GM21390 (cell line): ENCODE results near the gene OCEL1.
"Not testable (repeated sequence)": the region's sequence is repeated elsewhere in the genome, so short reads cannot be mapped to it uniquely, and the experiment has no call there.

Experiments used
- ATAC-seq: cut with Tn5 transposase; IDR thresholded peaks from one replicate; pipeline ENCODE4 v1.9.1; 2021; ENCODE audit not compliant: unreplicated experiment

OCEL1 gene

GRCh38 chr19:17226002-17226933, at the start of gene OCEL1:
OCEL1 (plus strand) TSS chr19:17226226; CDS start chr19:17226248, 22 bp downstream.
- ATAC-seq = peak; percentile 88

GRCh38 chr19:17178291-17178690, 47.7 kb upstream of the OCEL1 start:
- ATAC-seq = no peak

- no peak for ATAC-seq
Observed at GRCh38 chr19:17180997-17181702, 44.9 kb upstream of the OCEL1 start.

- ATAC-seq = no peak
Observed at GRCh38 chr19:17183271-17183761, 42.7 kb upstream of the OCEL1 start.

GRCh38 chr19:17183858-17184321, 42.1 kb upstream of the OCEL1 start:
- no peak for ATAC-seq

- ATAC-seq = no peak
Observed at GRCh38 chr19:17184371-17184841, 41.6 kb upstream of the OCEL1 start.

- ATAC-seq = no peak
Observed at GRCh38 chr19:17185590-17185989, 40.4 kb upstream of the OCEL1 start.

- ATAC-seq = not testable (repeated sequence)
Observed at GRCh38 chr19:17191736-17192135, 34.3 kb upstream of the OCEL1 start.

GRCh38 chr19:17192751-17193150, 33.3 kb upstream of the OCEL1 start:
- ATAC-seq = no peak

GRCh38 chr19:17194608-17195007, 31.4 kb upstream of the OCEL1 start:
- no peak for ATAC-seq

- ATAC-seq = no peak
Observed at GRCh38 chr19:17195106-17195505, 30.9 kb upstream of the OCEL1 start.

- ATAC-seq = no peak
Observed at GRCh38 chr19:17196610-17197009, 29.4 kb upstream of the OCEL1 start.

- no peak for ATAC-seq
Observed at GRCh38 chr19:17197666-17198065, 28.4 kb upstream of the OCEL1 start.

GRCh38 chr19:17200408-17201079, 25.5 kb upstream of the OCEL1 start:
- ATAC-seq = no peak

- no peak for ATAC-seq
Observed at GRCh38 chr19:17202249-17202648, 23.8 kb upstream of the OCEL1 start.

GRCh38 chr19:17202713-17203112, 23.3 kb upstream of the OCEL1 start:
- no peak for ATAC-seq

GRCh38 chr19:17205237-17206140, 20.5 kb upstream of the OCEL1 start:
- ATAC-seq = no peak

GRCh38 chr19:17206736-17207581, 19.1 kb upstream of the OCEL1 start:
- ATAC-seq = no peak
